ENCODE data around the gene DMGDH.
"Not testable (repeated sequence)": the region's sequence is repeated elsewhere in the genome, so short reads cannot be mapped to it uniquely, and the experiment has no call there.

Gene DMGDH

DNA sequence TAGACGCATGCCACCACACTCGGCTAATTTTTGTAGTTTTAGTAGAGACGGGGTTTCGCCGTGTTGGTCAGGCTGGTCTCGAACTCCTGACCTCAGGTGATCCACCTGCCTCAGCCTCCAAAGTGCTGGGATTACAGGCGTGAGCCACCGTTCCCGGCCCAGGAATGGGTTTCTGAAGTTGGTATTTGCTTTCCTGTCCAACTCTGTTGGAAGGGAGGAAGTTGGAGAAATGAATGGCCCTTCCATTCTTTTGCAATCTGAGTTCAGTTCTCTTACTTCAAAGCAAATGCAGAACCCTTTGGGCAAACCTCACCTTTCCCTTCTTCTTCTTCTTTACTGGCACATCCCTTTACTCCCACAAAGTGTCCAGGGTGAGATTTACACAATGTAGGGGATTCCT lies 86.3 kb downstream of the DMGDH start:
- not testable (repeated sequence) for DNase-seq (ENCODE audit: low read depth, low spot score); H3K27ac ChIP-seq

DNA sequence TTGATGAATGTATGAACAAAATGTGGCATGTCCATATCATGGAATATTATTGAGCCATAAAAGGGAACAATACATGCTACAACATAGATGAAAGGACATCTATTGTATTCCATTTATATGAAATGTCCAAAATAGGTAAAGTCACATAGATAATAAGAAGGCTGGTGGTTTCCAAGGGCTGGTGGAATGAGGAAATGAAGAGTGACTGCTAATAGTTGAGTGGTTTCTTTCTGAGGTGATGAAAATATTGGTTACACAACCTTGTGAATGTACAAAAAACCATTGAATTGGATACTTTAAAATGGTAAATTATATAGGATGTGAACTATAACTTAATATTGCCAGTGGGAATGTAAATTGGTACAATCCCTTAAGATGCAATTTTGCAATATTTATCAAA lies 89.6 kb downstream of the DMGDH start:
- no peak overlapping the region for H3K27ac ChIP-seq
- no peak for DNase-seq (ENCODE audit: low read depth, low spot score)

GRCh38 chr5:78979117-78979742 lies 90.2 kb downstream of the DMGDH start:
- DNase-seq (ENCODE audit: low read depth, low spot score): no peak
- no peak overlapping the region for H3K27ac ChIP-seq

DNA sequence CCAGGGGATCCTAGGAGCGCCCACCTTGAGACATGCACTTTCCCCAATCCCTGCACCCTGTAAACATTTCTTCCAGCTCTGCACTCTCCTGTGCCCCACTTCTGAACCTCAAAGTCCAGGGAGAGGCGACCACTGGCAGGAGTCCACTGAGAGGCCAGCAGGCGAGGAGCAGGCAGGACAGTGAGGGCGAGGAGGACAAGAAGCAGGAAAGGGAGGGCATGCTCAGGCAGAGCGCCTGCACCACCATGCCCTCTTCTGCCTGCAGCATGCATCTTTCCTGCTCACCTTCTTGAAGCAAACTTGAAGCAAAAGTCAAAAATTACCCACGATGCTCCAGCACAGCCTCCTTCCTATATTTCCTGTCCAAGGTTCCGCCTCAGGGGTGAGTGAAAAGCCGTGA lies 94.4 kb downstream of the DMGDH start:
- H3K27ac ChIP-seq: no peak overlapping the region
- no peak for DNase-seq (ENCODE audit: low read depth, low spot score)

- H3K27ac ChIP-seq: no peak overlapping the region
- no peak for DNase-seq (ENCODE audit: low read depth, low spot score)
Observed at GRCh38 chr5:78974601-78975000, 94.9 kb downstream of the DMGDH start.

GRCh38 chr5:78974011-78974410 lies 95.5 kb downstream of the DMGDH start:
- no peak overlapping the region for H3K27ac ChIP-seq

GRCh38 chr5:78972654-78973428 lies 96.6 kb downstream of the DMGDH start:
- no peak overlapping the region for H3K27ac ChIP-seq
- DNase-seq (ENCODE audit: low read depth, low spot score): no peak

More at GRCh38 chr5:78974011-78974410, 95.5 kb downstream of the DMGDH start:
- DNase-seq (ENCODE audit: low read depth, low spot score): no peak

- no peak for DNase-seq (ENCODE audit: low read depth, low spot score)
- H3K27ac ChIP-seq: no peak overlapping the region
Observed at GRCh38 chr5:78971998-78972397, 97.5 kb downstream of the DMGDH start.

DNA sequence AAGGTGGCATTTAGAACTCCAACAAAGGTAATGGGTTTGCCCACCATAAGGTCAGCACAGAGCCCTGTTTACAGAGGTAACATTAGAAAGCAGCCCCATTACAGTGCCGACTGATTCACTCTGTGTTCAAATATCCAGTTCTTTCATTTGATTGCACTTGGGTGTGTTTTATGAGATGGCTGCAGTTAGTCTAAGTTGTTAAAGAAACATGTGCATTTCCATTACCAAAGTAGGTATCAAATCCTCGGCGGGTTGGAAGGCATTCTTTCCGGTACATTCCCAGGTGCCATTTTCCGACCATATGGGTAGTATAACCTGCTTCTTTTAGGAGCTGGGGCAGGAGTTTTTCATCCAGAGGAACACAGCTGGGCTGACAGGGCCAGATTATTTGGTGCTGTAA lies 100.7 kb downstream of the DMGDH start:
- no peak for DNase-seq (ENCODE audit: low read depth, low spot score)
- H3K27ac ChIP-seq: no peak overlapping the region

DNA sequence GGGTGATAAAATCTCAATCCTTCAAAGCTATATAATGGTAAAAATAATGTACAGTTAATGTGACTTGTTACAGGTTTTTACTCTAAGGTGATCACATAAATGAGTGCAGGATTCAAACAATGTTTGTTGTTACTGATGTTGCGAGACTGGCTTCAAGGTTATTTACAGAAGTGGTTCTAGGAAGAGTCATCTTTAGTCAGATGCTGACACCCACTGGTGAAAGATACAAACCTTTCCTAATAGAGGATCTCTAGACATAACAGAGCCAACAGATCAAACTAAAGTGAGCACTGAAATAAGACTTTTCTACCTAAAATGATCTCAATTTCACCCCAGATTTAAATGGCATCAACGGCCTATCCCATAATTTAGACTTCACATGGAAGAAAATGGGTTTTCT lies 104.6 kb downstream of the DMGDH start:
- H3K27ac ChIP-seq: no peak overlapping the region
- no peak for DNase-seq (ENCODE audit: low read depth, low spot score)

- H3K27ac ChIP-seq: no peak overlapping the region
- DNase-seq (ENCODE audit: low read depth, low spot score): no peak
Observed at GRCh38 chr5:78961743-78962142, 107.7 kb downstream of the DMGDH start.

- H3K27ac ChIP-seq: no peak overlapping the region
- no peak for DNase-seq (ENCODE audit: low read depth, low spot score)
Observed at GRCh38 chr5:78959767-78960166, 109.7 kb downstream of the DMGDH start.

DNA sequence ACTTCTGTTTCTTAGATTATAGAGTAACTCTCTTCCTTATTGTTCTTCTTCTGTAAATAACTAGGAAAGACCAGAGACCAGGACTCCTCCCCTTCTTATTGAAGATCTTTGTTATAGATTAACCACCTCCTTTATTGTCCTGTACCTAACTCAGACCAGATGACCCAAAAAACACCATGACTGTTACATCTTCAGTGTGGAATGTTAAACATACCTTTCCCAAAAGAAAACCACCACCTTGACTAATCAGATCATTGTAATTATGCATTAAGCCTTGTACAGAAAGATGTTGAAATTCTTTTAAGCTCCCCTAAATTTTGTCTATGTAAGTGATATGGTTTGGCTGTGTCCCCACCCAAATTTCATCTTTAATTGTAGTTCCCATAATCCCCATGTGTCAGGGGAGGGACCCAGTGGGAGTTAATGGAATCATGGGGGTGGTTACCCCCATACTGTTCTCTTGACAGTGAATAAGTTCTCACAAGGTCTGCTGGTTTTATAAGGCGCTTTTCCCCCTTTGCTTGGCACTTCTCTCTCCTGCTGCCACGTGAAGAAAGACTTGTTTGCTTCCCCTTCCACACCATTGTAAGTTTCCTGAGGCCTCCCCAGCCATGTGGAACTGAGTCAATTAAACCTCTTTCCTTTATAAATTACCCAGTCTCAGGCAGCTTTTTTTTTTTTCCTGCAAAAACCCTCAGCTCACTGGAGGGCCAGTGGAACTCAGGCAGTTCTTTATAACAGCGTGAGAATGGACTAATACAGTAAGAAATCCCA lies 110.6 kb downstream of the DMGDH start:
- DNase-seq (ENCODE audit: low read depth, low spot score): no peak
- H3K27ac ChIP-seq: no peak overlapping the region

DNA sequence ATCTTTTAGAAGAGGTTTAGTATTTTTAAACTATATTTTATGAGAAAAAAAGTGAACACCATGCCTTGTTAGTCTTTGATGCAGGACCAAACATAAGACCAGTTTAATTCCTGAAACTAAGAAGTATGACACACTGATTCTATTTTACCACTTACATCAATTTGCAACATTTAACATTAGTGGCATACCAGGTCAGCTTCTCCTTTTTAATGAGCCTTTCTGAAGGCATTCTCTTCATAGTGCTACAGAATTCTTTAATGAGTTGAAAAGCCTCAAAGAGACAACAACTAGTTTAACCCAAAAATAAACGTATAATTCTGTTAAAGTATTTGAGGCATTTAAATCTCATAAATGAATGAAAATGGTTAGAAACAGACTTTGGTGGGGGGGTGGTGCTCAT lies 112.6 kb downstream of the DMGDH start:
- DNase-seq (ENCODE audit: low read depth, low spot score): no peak
- H3K27ac ChIP-seq: no peak overlapping the region

GRCh38 chr5:78953092-78953800 lies 116.2 kb downstream of the DMGDH start:
- no peak overlapping the region for H3K27ac ChIP-seq
- no peak for DNase-seq (ENCODE audit: low read depth, low spot score)
